GM12878 (cell line): ENCODE data around the gene CEBPE.

ENCODE experiments used
- CEBPB ChIP-seq, 2 experiments: fragments of 150-350 bp in 1 of 2; IDR thresholded peaks; 2 replicates each; pipeline ENCODE4 v1.6.1; 2012 to 2014; ENCODE audit warnings: low read depth in 2 of 2, low read length in 2 of 2, borderline replicate concordance in 1 of 2, inconsistent platforms in 1 of 2
- CREB1 ChIP-seq: IDR thresholded peaks from 2 replicates; pipeline ENCODE4 v1.6.1; 2012; ENCODE audit warnings: low read depth, mild to moderate bottlenecking, inconsistent platforms
- KDM1A ChIP-seq: fragments of 200-600 bp; sonication (generic); IDR thresholded peaks from 2 replicates; pipeline ENCODE4 v1.6.1; 2016; ENCODE audit warnings: borderline replicate concordance

GRCh38 chr14:23091294-23092225 is 27.5 kb downstream of the CEBPE start:
- TF ChIP-seq CREB1: no peak
- no peak for TF ChIP-seq KDM1A
- no peak for TF ChIP-seq CEBPB (IDR thresholded peaks at IDR 0.05; ENCODE audit: borderline replicate concordance in 1 of 2, low read depth in 2 of 2, low read length in 2 of 2)
